Epithelial cell of esophagus (primary cell): ENCODE data around the gene GPAM.

Source experiments
- DNase-seq: peaks from one replicate; pipeline ENCODE4 v3.0.0; 2010; ENCODE audit warnings: low read depth
- H3K4me3 ChIP-seq: 2 replicates; pipeline ENCODE4 v1.5.1; 2011; ENCODE audit warnings: mild to moderate bottlenecking, low read length, control low read depth
- TF ChIP-seq, protein P1 (sequence below): IDR thresholded peaks from 2 replicates; pipeline ENCODE4 v1.5.1; 2011; ENCODE audit warnings: low read depth, mild to moderate bottlenecking, low read length, control low read depth, inconsistent platforms; ENCODE audit not compliant: insufficient read depth; ENCODE audit errors: missing control alignments

Gene GPAM

DNA sequence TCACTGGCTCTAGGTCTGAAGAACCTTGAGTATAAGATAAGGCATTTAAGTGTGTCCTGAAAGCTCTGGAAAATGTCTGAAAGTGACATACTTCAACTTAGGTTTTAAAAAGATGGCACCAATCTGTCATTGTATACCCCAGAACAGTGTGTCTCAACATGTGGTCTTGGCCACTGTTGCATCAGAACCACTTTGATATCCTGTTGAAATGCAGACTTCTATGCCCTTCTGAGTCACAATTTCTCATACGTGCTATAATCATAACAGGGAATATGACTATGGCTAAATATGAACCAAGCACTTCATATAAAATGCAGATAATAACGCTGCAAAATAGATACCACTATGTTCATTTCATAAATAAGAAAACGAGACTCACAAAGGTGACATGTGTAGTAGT is 38.0 kb upstream of the GPAM start:
- H3K4me3 ChIP-seq, result no peak overlapping the region
- peak; percentile 37 for DNase-seq
- TF ChIP-seq, protein P1, sequence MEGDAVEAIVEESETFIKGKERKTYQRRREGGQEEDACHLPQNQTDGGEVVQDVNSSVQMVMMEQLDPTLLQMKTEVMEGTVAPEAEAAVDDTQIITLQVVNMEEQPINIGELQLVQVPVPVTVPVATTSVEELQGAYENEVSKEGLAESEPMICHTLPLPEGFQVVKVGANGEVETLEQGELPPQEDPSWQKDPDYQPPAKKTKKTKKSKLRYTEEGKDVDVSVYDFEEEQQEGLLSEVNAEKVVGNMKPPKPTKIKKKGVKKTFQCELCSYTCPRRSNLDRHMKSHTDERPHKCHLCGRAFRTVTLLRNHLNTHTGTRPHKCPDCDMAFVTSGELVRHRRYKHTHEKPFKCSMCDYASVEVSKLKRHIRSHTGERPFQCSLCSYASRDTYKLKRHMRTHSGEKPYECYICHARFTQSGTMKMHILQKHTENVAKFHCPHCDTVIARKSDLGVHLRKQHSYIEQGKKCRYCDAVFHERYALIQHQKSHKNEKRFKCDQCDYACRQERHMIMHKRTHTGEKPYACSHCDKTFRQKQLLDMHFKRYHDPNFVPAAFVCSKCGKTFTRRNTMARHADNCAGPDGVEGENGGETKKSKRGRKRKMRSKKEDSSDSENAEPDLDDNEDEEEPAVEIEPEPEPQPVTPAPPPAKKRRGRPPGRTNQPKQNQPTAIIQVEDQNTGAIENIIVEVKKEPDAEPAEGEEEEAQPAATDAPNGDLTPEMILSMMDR, result no peak

DNA sequence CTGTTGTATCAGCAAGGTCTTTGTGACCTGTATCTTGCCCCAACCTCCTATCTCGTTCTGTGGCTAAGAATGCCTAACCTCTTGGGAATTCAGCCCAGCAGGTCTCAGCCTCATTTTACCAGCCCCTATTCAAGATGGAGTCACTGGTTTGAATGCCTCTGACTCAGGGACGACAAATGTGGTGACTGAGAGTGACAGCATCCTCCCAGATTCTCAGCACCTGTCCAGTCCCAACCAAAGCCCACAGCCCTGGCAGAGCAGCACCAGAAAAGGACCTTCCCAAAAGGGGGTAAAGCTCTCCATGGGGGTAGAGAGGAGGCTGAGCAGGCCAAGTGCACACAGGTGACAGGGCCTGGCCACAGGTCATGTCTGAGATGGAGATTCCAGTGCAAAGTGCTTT is 35.4 kb upstream of the GPAM start:
- no peak overlapping the region for H3K4me3 ChIP-seq
- TF ChIP-seq, protein P1, result no peak
- no peak for DNase-seq

DNA sequence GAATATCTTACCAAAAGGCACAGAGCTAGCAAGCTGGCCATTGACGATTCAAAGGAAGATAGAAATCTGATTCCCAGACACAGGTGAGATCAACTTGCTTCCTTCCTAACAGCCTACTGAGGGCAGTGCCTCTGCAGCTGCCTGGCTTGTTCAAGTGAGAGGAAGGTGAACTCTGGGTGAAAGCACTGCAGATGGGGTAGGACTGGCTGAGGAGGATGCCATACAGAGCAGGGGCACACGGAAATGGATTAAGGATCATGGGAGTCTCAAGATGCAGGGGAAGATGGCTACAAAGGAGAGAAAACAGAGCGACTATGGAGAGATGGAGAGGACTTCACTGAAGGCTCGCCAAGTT is 34.4 kb upstream of the GPAM start:
- TF ChIP-seq, protein P1, result no peak
- DNase-seq, result no peak
- H3K4me3 ChIP-seq, result no peak overlapping the region

DNA sequence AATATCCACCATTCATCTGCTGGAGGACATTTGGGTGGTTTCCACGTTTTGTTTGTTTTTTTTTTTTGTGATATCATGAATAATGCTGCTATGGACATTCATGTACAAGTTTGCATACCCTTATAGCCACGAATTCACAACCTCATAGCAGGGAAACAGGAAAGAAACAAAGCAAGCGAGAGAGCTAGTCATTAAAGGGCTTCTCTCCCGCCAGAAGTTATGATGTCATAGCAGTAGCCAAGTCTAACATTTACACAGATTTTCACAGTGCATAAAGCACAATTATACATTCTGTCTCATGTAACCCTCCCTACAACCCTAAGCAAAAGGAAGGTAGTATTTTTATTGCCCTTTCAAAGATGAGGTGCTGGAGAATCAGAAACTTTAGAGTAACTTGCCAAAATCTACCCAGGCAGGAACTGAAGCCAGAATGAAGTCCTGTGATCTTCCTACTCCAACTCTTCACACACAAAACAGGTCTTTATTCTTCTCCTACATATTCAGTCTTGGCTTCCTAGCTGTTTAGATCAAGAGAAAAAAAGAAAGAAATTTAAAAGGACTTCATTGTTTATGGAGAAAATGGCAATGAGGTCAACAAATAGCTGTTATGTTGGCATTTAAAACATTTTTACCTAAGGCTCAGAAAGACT is 33.9 kb upstream of the GPAM start:
- TF ChIP-seq, protein P1, result no peak
- no peak overlapping the region for H3K4me3 ChIP-seq
- no peak for DNase-seq

DNA sequence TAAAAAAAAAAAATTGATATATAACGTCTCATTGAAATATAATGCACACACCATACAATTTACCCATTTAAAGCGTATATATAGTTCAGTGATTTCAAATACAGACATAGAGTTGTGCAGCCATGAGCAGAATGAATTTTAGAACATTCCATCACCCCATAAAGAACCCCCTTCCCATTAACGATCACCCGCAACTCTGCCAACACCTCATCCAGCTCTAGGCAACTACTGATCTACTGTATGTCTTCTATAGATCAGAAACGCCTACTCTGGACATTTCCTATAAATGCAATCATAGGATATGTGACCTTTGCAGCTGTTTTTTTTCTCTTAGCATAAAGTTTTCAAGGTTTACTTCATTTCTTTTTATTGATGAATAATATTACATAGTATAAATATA is 33.4 kb upstream of the GPAM start:
- TF ChIP-seq, protein P1, result no peak
- no peak overlapping the region for H3K4me3 ChIP-seq
- DNase-seq, result no peak

DNA sequence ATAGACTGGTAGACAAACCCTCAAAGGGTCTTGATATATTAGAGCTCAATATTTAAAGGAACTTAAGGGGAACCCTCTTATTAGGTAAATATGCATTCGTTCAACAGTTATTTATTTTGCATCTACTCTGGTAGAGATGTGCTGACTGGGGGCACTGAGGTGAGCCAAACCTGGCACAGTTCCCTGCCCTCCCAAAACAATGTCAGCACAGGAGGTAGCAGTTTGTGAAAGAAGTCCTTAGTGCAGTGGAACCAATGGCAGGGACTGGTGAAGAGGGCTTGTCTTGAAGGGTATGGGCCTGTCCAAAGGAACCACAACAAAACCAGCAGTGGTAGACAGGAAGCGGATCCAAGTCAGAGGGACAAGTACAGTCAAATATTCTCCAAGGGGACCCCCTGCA is 32.6 kb upstream of the GPAM start:
- no peak for DNase-seq
- no peak overlapping the region for H3K4me3 ChIP-seq
- TF ChIP-seq, protein P1, result no peak

DNA sequence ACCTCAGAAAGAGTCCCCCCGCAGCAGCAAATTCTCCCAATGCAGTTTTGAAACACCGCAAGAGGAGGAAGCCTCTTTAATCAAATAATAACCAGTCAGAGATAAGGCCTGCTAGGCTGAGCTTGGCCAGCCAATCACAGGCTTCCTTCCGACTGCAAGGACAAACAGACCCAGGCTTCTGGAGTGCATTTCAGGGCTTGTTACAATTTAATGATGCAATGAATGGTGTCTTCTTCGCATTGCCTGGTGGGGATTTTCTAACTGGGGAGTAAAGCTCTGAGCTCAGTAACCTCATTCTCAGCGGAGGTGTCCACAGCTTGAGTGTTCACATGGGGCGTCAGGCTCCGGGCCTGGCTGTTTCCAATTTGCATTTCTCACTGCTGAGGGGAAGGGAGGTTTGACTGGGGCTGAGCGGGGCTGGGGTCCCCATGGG is 31.8 kb upstream of the GPAM start:
- H3K4me3 ChIP-seq, result no peak overlapping the region
- no peak for DNase-seq
- TF ChIP-seq, protein P1, result no peak
